ENCODE results near the gene MAPK12. TPM values are rescaled to one million over a fixed set of nuclear protein-coding genes. Genes with fewer than 3 reads are reported as not detected.
A peak's percentile ranks its signal among the peaks of the same experiment; 100 is the strongest.

Gene MAPK12
- total RNA-seq, 1 donor from 2014 or later: 88.5 TPM

GRCh38 chr22:50303515-50303847, 42.0 kb upstream of the MAPK12 start:
- no peak for TF ChIP-seq CTCF (IDR thresholded peaks at IDR 0.05; ENCODE audit: partially characterized antibody, unreplicated experiment)
- peaks cover 7% of the 10 kb centered on the region for H3K27me3 Mint-ChIP-seq (ENCODE audit: unreplicated experiment)
- H3K4me1 Mint-ChIP-seq (ENCODE audit: low read depth, unreplicated experiment): peaks cover 1% of the 10 kb centered on the region
- no peak overlapping the region for H3K27ac Mint-ChIP-seq (ENCODE audit: unreplicated experiment)
- DNase-seq: no peak
- H3K9me3 Mint-ChIP-seq (ENCODE audit: unreplicated experiment): peaks cover 4% of the 10 kb centered on the region
- H3K36me3 Mint-ChIP-seq (ENCODE audit: unreplicated experiment): no peaks in the 10 kb centered on the region
- H3K4me3 Mint-ChIP-seq (ENCODE audit: unreplicated experiment): no peak overlapping the region

- peak overlapping the region; percentile 30 for H3K4me3 Mint-ChIP-seq (ENCODE audit: unreplicated experiment)
- no peak overlapping the region for H3K27ac Mint-ChIP-seq (ENCODE audit: unreplicated experiment)
- DNase-seq: no peak
- H3K9me3 Mint-ChIP-seq (ENCODE audit: unreplicated experiment): peaks cover 4% of the 10 kb centered on the region
- no peaks in the 10 kb centered on the region for H3K4me1 Mint-ChIP-seq (ENCODE audit: low read depth, unreplicated experiment)
- no peak for TF ChIP-seq CTCF (IDR thresholded peaks at IDR 0.05; ENCODE audit: partially characterized antibody, unreplicated experiment)
- H3K36me3 Mint-ChIP-seq (ENCODE audit: unreplicated experiment): no peaks in the 10 kb centered on the region
- H3K27me3 Mint-ChIP-seq (ENCODE audit: unreplicated experiment): peaks cover 6% of the 10 kb centered on the region
These were observed 41.1 kb upstream of the MAPK12 start for GRCh38 chr22:50302564-50302963.

- Mint-ChIP-seq H3K27me3 (ENCODE audit: unreplicated experiment) (peaks cover 6% of the 10 kb centered on the region), H3K9me3 (ENCODE audit: unreplicated experiment) (peaks cover 4% of the 10 kb centered on the region), H3K4me3 (ENCODE audit: unreplicated experiment) (no peak overlapping the region), H3K4me1 (ENCODE audit: low read depth, unreplicated experiment) (no peaks in the 10 kb centered on the region), H3K36me3 (ENCODE audit: unreplicated experiment) (no peaks in the 10 kb centered on the region), H3K27ac (ENCODE audit: unreplicated experiment) (no peak overlapping the region)
- DNase-seq: no peak
- TF ChIP-seq CTCF (IDR thresholded peaks at IDR 0.05; ENCODE audit: partially characterized antibody, unreplicated experiment): no peak
These were observed 40.6 kb upstream of the MAPK12 start for GRCh38 chr22:50302041-50302541.

- H3K4me3 Mint-ChIP-seq (ENCODE audit: unreplicated experiment): no peak overlapping the region
These were observed 40.1 kb upstream of the MAPK12 start for GRCh38 chr22:50301581-50301991.

More at GRCh38 chr22:50301581-50301991, 40.1 kb upstream of the MAPK12 start:
- H3K9me3 Mint-ChIP-seq (ENCODE audit: unreplicated experiment): peaks cover 4% of the 10 kb centered on the region
- no peak for TF ChIP-seq CTCF (IDR thresholded peaks at IDR 0.05; ENCODE audit: partially characterized antibody, unreplicated experiment)
- H3K27me3 Mint-ChIP-seq (ENCODE audit: unreplicated experiment): peaks cover 6% of the 10 kb centered on the region
- H3K4me1 Mint-ChIP-seq (ENCODE audit: low read depth, unreplicated experiment): no peaks in the 10 kb centered on the region
- H3K36me3 Mint-ChIP-seq (ENCODE audit: unreplicated experiment): no peaks in the 10 kb centered on the region
- DNase-seq: no peak
- H3K27ac Mint-ChIP-seq (ENCODE audit: unreplicated experiment): no peak overlapping the region

Measured in glutamatergic neuron (in vitro differentiated cells).